ENCODE results near the gene CLCN1.

DNA sequence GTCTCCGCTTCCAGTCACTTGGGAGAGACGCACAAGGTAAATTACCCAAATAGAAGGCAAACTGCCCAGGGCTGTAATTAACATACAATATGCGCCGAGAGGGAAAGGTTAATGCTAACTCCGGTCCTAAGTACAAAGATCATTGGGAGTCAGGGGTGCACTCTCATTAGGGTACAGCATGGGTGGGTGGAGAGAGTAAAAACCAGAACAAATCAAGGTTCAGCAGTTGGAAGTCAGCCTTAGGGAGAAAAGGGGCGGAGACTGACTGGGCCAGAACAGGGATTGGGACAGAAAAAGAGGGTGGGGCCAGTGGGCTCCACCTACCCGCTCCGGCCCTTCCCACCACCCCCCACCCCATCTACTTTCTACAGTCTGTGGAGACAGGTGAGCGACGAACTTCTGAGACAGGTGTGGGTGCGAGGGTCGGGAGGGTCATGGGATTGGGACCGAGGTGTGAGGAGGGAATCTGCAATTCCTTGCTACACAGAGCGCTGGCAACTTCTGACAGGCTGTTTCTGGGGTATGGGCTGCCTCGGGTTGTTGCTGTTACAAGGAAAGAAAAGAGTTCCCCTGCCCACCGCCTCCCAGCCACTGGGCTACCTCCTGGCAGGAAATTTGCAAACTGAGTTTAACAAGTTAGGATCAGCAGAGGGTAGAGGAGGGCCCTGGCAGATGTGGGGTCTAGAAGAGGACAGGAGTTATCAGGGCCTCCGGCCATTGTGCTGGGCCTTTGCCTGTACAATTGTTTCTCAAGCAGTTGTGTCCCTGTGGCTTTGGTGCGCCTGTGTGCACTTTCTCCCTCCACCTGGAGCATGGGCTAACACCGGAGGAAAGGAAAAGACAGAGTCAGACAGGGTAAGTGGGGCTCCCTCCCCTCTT lies 31.1 kb upstream of the CLCN1 start, which contains the start of gene TMEM139:
- TF ChIP-seq, protein P1, sequence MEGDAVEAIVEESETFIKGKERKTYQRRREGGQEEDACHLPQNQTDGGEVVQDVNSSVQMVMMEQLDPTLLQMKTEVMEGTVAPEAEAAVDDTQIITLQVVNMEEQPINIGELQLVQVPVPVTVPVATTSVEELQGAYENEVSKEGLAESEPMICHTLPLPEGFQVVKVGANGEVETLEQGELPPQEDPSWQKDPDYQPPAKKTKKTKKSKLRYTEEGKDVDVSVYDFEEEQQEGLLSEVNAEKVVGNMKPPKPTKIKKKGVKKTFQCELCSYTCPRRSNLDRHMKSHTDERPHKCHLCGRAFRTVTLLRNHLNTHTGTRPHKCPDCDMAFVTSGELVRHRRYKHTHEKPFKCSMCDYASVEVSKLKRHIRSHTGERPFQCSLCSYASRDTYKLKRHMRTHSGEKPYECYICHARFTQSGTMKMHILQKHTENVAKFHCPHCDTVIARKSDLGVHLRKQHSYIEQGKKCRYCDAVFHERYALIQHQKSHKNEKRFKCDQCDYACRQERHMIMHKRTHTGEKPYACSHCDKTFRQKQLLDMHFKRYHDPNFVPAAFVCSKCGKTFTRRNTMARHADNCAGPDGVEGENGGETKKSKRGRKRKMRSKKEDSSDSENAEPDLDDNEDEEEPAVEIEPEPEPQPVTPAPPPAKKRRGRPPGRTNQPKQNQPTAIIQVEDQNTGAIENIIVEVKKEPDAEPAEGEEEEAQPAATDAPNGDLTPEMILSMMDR (conservative IDR thresholded peaks at IDR 0.05): no peak
- no peak for TF ChIP-seq ZFX (IDR thresholded peaks at IDR 0.05)

All from C4-2B (cell line).